Body of pancreas (tissue), 4 donors: Measurements from ENCODE around the gene TENT5C. TPM values are rescaled to one million over a fixed set of nuclear protein-coding genes. Genes with fewer than 3 reads are reported as not detected.

Source experiments
- ATAC-seq: fragments of 150-250 bp; one replicate; pipeline ENCODE4 v1.9.1; 2016
- DNase-seq, 4 donors: peaks; one replicate each; pipeline ENCODE4 v3.0.0-alpha.2; 2019
- H3K27ac ChIP-seq, 4 donors: fragments of 200-600 bp; sonication (generic); 1 replicate in 3 of 4; 2 replicates in 1 of 4; pipeline versions ENCODE4 v1.5.1 to v1.6.1; 2016 to 2019; ENCODE audit warnings: mild to moderate bottlenecking in 1 of 4, mixed read lengths in 1 of 4, moderate library complexity in 1 of 4
- H3K27me3 ChIP-seq, 2 donors: fragments of 200-600 bp; sonication (generic); one replicate each; pipeline ENCODE4 v1.6.0; 2016; ENCODE audit warnings: mild to moderate bottlenecking in 1 of 2
- H3K36me3 ChIP-seq, 2 donors: fragments of 200-600 bp; sonication (generic); replicated peaks in 1 of 2; 2 replicates each; pipeline ENCODE4 v1.5.1; 2016; ENCODE audit warnings: low read depth in 2 of 2; ENCODE audit not compliant: insufficient read depth in 1 of 2
- H3K4me1 ChIP-seq: fragments of 200-600 bp; sonication (generic); one replicate; pipeline ENCODE4 v1.6.0; 2016
- H3K4me3 ChIP-seq, 2 donors: fragments of 200-600 bp; sonication (generic); 1 replicate in 1 of 2; 2 replicates in 1 of 2; pipeline ENCODE4 v1.5.1; 2016 to 2019
- H3K9me3 ChIP-seq, 3 donors: fragments of 200-600 bp; sonication (generic); 1 replicate in 2 of 3; 2 replicates in 1 of 3; pipeline ENCODE4 v1.5.1; 2016
- POLR2A ChIP-seq, 3 donors: fragments of 450-650 bp; IDR thresholded peaks; one replicate each; pipeline ENCODE4 v1.6.1; 2016; ENCODE audit warnings: antibody characterized with exemption in 3 of 3, mild to moderate bottlenecking in 2 of 3
- WGBS, 2 donors: methylation state at CpG; one replicate each; pipeline ENCODE4 v1.1.5; 2017; 5-methylcytosine and 5-hydroxymethylcytosine counted together
- intact Hi-C: fragments of 100-400 bp; cut with DNase I; formaldehyde crosslinking; loops from one replicate; pipeline ENCODE4 v1.15.1; 2023
- total RNA-seq, 2 donors: library from RNA; depleted of rRNA; stranded (reverse); fragments of >200 nt; gene quantifications; one replicate each; pipeline ENCODE4 v1.1.0, GENCODE V29; 2016
- TF ChIP-seq, protein P1 (sequence below), 7 experiments: fragments of 450-650 bp in 4 of 7; fragments of 200-600 bp in 3 of 7; sonication (generic) in 3 of 7; IDR thresholded peaks; one replicate each; pipeline ENCODE4 v1.5.1; 2016 to 2019; ENCODE audit warnings: antibody characterized with exemption in 7 of 7

Gene TENT5C
- total RNA-seq, 2 donors from 2014 or later: 30.0 to 39.7 TPM

DNA sequence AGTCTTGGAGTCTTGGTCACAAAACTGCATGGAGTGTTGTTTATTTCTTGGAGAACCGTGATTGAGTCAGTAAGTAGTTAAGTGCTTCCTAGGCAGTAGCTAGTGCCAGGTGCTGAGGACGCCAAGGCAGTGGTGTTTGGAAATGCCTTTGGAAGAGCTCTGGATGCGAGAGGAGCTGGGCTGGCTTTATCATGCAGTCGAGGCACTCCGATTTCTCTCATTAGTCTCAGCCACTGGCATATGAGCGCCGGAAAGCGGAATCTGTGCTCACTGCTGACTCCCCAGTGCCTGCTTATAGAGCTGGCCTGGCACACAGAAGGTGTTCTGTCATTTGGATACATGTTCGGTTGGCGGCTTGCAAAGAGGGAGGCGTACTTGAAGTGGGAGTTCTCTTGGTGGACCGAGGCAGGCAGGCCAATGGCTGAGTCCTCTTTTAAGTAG, 3.6 kb downstream of the TENT5C start:
- H3K4me1 ChIP-seq: peaks cover 50% of the 10 kb centered on the region
- ATAC-seq: no peak
- DNase-seq: peak in 3 of 4 donors; percentile 56 to 65 (median 58)
- peak overlapping the region in 1 of 2 donors; percentile 3 for H3K4me3 ChIP-seq
- TF ChIP-seq POLR2A (IDR thresholded peaks at IDR 0.05): peak in 2 of 3 donors; percentile 48 to 58
- TF ChIP-seq, protein P1, sequence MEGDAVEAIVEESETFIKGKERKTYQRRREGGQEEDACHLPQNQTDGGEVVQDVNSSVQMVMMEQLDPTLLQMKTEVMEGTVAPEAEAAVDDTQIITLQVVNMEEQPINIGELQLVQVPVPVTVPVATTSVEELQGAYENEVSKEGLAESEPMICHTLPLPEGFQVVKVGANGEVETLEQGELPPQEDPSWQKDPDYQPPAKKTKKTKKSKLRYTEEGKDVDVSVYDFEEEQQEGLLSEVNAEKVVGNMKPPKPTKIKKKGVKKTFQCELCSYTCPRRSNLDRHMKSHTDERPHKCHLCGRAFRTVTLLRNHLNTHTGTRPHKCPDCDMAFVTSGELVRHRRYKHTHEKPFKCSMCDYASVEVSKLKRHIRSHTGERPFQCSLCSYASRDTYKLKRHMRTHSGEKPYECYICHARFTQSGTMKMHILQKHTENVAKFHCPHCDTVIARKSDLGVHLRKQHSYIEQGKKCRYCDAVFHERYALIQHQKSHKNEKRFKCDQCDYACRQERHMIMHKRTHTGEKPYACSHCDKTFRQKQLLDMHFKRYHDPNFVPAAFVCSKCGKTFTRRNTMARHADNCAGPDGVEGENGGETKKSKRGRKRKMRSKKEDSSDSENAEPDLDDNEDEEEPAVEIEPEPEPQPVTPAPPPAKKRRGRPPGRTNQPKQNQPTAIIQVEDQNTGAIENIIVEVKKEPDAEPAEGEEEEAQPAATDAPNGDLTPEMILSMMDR (IDR thresholded peaks at IDR 0.05): no peak
- WGBS, 2 donors: 32 to 33% methylated on average over 11 to 12 of the region's 12 CpGs
- H3K27me3 ChIP-seq: no peaks in the 10 kb centered on the region
- intact Hi-C loops: loop anchor here (10.0 kb wide), 1 partner anchor 75 kb away; no protein-coding TSS in a partner anchor
- no peaks in the 10 kb centered on the region for H3K36me3 ChIP-seq
- peak overlapping the region; percentile 29 to 95 (median 92) for H3K27ac ChIP-seq
- no peaks in the 10 kb centered on the region for H3K9me3 ChIP-seq

DNA sequence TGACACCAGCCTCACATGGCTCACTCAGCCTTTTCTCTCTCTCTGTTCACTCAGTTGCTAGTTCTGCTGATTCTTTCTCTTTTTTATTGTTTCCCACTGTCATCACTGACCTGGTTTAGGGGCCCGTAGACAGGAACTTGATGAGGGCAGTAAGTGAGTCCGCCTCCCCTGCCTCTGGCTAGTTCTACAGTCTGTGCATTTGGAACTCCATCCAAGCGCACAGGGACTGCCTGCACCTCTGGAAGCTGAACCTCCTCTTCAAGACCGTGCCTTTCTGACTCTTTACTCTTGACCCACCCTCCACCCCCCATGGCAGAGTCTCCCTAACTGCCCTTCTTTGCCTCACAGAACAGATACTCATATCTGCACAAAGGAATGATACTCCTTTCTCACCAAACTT, 4.2 kb downstream of the TENT5C start:
- H3K27ac ChIP-seq: peak overlapping the region; percentile 29 to 95 (median 92)
- H3K4me1 ChIP-seq: peaks cover 51% of the 10 kb centered on the region

DNA sequence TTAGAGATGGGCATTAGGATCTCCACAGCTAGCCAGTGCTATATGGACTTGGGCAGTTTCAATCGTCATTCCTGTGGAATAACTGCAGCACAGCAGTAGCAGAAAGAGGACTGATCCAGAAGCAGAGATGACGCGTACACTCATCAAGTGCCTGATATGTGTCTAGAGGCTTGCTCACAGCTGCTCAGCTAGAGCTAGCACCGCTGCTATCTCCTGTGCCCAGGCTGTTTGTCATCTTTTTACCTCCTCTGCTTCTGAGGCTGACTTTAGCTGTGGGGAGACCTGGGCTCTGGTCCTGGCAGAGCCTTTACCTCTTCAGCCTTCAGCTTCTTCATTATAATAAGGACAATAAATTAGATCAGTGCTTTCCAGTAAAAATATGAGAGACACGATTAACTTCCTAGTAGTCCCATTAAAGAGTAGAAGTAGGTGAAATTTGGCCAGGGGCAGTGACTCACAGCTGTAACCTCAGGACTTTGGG, 5.3 kb downstream of the TENT5C start:
- intact Hi-C loops: no loop called here
- no peak for DNase-seq
- Histone ChIP-seq H3K4me1 (peaks cover 62% of the 10 kb centered on the region), H3K27ac (peak overlapping the region in 3 of 4 donors; percentile 74 to 93 (median 92)), H3K27me3 (no peaks in the 10 kb centered on the region), H3K4me3 (no peak overlapping the region), H3K36me3 (no peaks in the 10 kb centered on the region), H3K9me3 (no peaks in the 10 kb centered on the region)
- WGBS, 2 donors: 25 to 44% methylated on average over 5 of the region's 5 CpGs
- no peak for ATAC-seq
- TF ChIP-seq, protein P1 (IDR thresholded peaks at IDR 0.05): no peak
- no peak for TF ChIP-seq POLR2A (IDR thresholded peaks at IDR 0.05)

More for the DNA sequence above, 4.2 kb downstream of the TENT5C start:
- H3K36me3 ChIP-seq: no peaks in the 10 kb centered on the region
- ATAC-seq (no peak), DNase-seq (peak in 1 of 4 donors; percentile 32)
- H3K27me3 ChIP-seq: no peaks in the 10 kb centered on the region
- TF ChIP-seq, protein P1 (IDR thresholded peaks at IDR 0.05): no peak
- no peak for TF ChIP-seq POLR2A (IDR thresholded peaks at IDR 0.05)
- 27 to 45% methylated on average over 4 of the region's 4 CpGs for WGBS, 2 donors
- H3K9me3 ChIP-seq: no peaks in the 10 kb centered on the region
- no peak overlapping the region for H3K4me3 ChIP-seq
- intact Hi-C loops: no loop called here

DNA sequence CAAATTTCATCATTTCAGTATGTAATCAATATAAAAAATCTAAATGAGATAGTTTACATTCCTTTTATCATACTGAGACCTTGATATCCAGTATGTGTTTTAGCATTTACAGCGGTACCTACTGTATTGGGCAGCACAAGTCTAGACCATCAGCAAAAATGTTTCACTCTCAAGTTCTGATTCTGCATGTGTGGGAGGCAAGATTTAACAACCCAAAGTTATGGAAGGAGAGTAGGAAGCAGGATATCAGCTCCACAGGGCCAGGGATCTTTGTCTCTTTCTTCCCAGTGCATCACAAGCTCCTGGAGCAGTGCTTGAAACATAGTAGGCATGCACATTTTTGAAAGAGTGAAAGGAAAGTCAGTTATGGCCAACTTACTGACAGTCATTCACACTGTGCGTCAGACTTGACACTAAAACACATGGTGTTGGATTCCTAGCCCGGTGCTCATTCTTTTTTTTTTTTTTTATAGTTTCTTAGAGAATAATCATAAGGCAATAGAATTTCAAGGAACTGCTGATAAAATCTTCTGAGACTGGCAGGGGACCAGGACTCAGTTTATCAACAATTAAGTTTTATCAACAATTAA, 6.1 kb downstream of the TENT5C start:
- TF ChIP-seq, protein P1 (IDR thresholded peaks at IDR 0.05): no peak
- no peak for TF ChIP-seq POLR2A (IDR thresholded peaks at IDR 0.05)
- H3K27me3 ChIP-seq: no peaks in the 10 kb centered on the region
- intact Hi-C loops: no loop called here
- WGBS, 2 donors: 32 to 37% methylated on average over 3 of the region's 3 CpGs
- DNase-seq: no peak
- H3K9me3 ChIP-seq: no peaks in the 10 kb centered on the region
- no peak for ATAC-seq
- no peaks in the 10 kb centered on the region for H3K36me3 ChIP-seq
- no peak overlapping the region for H3K4me3 ChIP-seq
- H3K27ac ChIP-seq: peak overlapping the region; percentile 20 to 93 (median 83)
- peaks cover 70% of the 10 kb centered on the region for H3K4me1 ChIP-seq
